BLaER1 (cell line): ENCODE results near the gene RFC3.

ENCODE experiments used
- H3K27ac ChIP-seq: shearing (Covaris generic); formaldehyde crosslinking; 2 replicates; pipeline ENCODE4 v1.8.1; 2022
- H3K27me3 ChIP-seq: shearing (Covaris generic); formaldehyde crosslinking; 2 replicates; pipeline ENCODE4 v1.8.1; 2022
- H3K36me3 ChIP-seq: shearing (Covaris generic); formaldehyde crosslinking; 2 replicates; pipeline ENCODE4 v1.8.1; 2022
- H3K4me1 ChIP-seq: shearing (Covaris generic); formaldehyde crosslinking; 2 replicates; pipeline ENCODE4 v1.8.1; 2022
- H3K4me2 ChIP-seq: shearing (Covaris generic); formaldehyde crosslinking; 2 replicates; pipeline ENCODE4 v1.8.1; 2022
- H3K4me3 ChIP-seq: shearing (Covaris generic); formaldehyde crosslinking; 2 replicates; pipeline ENCODE4 v1.8.1; 2022
- H3K9ac ChIP-seq: shearing (Covaris generic); formaldehyde crosslinking; 2 replicates; pipeline ENCODE4 v1.8.1; 2022
- H3K9me3 ChIP-seq: shearing (Covaris generic); formaldehyde crosslinking; 2 replicates; pipeline ENCODE4 v1.8.1; 2022
- H4K20me1 ChIP-seq: shearing (Covaris generic); formaldehyde crosslinking; 2 replicates; pipeline ENCODE4 v1.8.1; 2022
- Cebpa-rat ChIP-seq: shearing (Covaris generic); IDR thresholded peaks from 2 replicates; pipeline ENCODE4 v1.8.1; 2022

The RFC3 gene

DNA sequence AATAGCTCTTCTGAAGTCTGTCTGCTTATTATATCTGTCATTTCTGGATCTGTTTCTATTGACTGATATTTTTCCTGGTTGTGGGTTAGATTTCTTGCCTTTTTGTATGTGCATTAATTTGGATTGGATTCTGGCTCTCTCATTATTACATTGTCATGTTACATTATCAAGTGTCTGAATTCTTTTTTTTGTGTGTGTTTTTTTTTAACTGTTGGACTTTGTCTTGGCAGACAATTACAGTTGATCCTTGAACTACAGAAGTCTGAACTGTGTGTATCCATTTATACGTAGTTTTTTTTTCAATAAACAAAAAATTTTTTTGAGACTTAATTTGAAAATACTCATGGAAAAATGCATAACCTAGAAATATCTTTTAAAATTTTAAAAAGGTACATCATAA, 22.5 kb downstream of the RFC3 start:
- Histone ChIP-seq H3K36me3 (peaks cover 55% of the 10 kb centered on the region), H3K27ac (no peak overlapping the region), H3K9me3 (no peaks in the 10 kb centered on the region), H3K4me3 (no peak overlapping the region), H3K4me2 (no peak overlapping the region), H3K9ac (no peak overlapping the region), H3K4me1 (no peaks in the 10 kb centered on the region), H3K27me3 (no peaks in the 10 kb centered on the region), H4K20me1 (no peaks in the 10 kb centered on the region)
- no peak for TF ChIP-seq Cebpa-rat

GRCh38 chr13:33842207-33842606, 24.3 kb downstream of the RFC3 start:
- no peaks in the 10 kb centered on the region for H3K27me3 ChIP-seq
- H3K4me1 ChIP-seq, result peaks cover 16% of the 10 kb centered on the region
- peaks cover 48% of the 10 kb centered on the region for H3K36me3 ChIP-seq
- no peaks in the 10 kb centered on the region for H4K20me1 ChIP-seq
- H3K4me3 ChIP-seq, result no peak overlapping the region
- no peak overlapping the region for H3K9ac ChIP-seq
- TF ChIP-seq Cebpa-rat, result no peak
- H3K9me3 ChIP-seq, result no peaks in the 10 kb centered on the region
- no peak overlapping the region for H3K27ac ChIP-seq
- H3K4me2 ChIP-seq, result no peak overlapping the region

GRCh38 chr13:33842986-33843385, 25.0 kb downstream of the RFC3 start:
- Histone ChIP-seq H4K20me1 (no peaks in the 10 kb centered on the region), H3K4me3 (no peak overlapping the region), H3K36me3 (peaks cover 52% of the 10 kb centered on the region), H3K4me2 (no peak overlapping the region), H3K27ac (no peak overlapping the region), H3K9me3 (no peaks in the 10 kb centered on the region), H3K9ac (no peak overlapping the region), H3K4me1 (peaks cover 17% of the 10 kb centered on the region), H3K27me3 (no peaks in the 10 kb centered on the region)
- TF ChIP-seq Cebpa-rat, result no peak

- no peak for TF ChIP-seq Cebpa-rat
- H3K27ac ChIP-seq, result no peak overlapping the region
These were observed 27.8 kb downstream of the RFC3 start for GRCh38 chr13:33845572-33846302.

DNA sequence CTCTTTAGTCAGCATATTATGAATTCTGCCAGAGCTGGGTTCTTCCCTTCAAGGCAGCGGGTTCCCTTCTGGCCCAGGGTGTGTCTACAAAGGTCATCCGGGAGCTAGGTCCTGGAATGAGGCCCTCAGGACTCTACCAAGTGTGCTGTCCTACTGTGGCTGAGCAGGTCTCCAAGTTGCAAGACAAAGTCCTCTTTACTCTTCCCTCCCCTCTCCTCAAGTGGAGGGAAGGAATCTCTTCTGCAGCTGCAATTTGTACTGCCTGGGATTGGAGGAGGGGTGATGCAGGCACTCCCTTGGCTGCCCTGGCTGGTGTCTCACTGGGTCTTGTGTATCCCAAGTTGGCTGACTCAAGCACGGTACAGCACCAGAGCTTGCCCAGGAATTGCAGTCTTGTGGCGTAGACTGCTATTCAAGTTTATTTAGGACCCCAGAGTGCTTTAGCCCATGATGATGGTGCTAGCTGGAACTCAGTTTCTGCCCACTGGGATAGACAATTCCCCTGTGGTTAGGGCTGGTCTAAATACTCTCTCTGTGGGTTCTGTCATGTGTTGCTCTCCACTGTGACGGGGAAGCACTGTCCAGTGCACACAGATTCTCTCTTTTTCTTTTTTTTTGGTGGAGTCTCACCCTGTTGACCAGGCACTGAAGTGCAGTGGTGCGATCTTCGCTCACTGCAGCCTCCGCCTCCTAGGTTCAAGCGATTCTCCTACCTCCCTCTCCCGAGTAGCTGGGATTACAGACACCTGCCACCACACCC, 28.5 kb downstream of the RFC3 start:
- H4K20me1 ChIP-seq, result no peaks in the 10 kb centered on the region
- H3K27ac ChIP-seq, result no peak overlapping the region
- no peak for TF ChIP-seq Cebpa-rat
- peaks cover 45% of the 10 kb centered on the region for H3K36me3 ChIP-seq
- peaks cover 17% of the 10 kb centered on the region for H3K4me1 ChIP-seq
- H3K27me3 ChIP-seq, result no peaks in the 10 kb centered on the region
- peak overlapping the region; percentile 54 for H3K4me2 ChIP-seq
- no peaks in the 10 kb centered on the region for H3K9me3 ChIP-seq
- H3K9ac ChIP-seq, result no peak overlapping the region
- no peak overlapping the region for H3K4me3 ChIP-seq

More at GRCh38 chr13:33845572-33846302, 27.8 kb downstream of the RFC3 start:
- H3K4me2 ChIP-seq, result 0 out of 2 replicates have a peak overlapping the region, but pooled peaks have one; percentile 54
- H3K27me3 ChIP-seq, result no peaks in the 10 kb centered on the region
- H3K4me3 ChIP-seq, result no peak overlapping the region
- H3K36me3 ChIP-seq, result peaks cover 53% of the 10 kb centered on the region
- no peak overlapping the region for H3K9ac ChIP-seq
- no peaks in the 10 kb centered on the region for H4K20me1 ChIP-seq
- H3K4me1 ChIP-seq, result peaks cover 17% of the 10 kb centered on the region
- H3K9me3 ChIP-seq, result no peaks in the 10 kb centered on the region

DNA sequence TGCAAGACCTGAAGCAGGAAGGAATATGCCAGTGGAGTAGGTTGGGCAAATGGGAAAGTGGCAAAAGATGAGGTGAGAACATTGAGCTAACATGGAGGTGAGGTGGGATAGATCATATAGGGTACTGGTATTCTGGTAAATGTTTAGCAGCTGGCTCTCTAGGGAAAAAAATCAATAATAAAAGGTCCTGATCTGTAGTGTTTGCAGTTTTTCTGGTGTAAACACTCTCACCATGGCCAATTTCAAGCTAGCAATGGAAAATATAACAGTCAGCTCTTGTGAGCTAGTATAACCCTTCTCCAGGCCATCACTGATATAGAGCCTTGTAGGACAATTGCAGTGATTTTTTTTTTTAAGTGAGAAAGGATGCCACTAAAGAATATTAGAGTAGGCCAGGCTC, 31.3 kb downstream of the RFC3 start:
- H3K9me3 ChIP-seq, result peaks cover 2% of the 10 kb centered on the region; the same call in 1 of the 2 replicates
- no peak overlapping the region for H3K4me2 ChIP-seq
- peaks cover 17% of the 10 kb centered on the region for H3K4me1 ChIP-seq
- H3K27me3 ChIP-seq, result no peaks in the 10 kb centered on the region
- H3K27ac ChIP-seq, result no peak overlapping the region
- no peak overlapping the region for H3K9ac ChIP-seq
- no peak overlapping the region for H3K4me3 ChIP-seq
- no peak for TF ChIP-seq Cebpa-rat
- peaks cover 39% of the 10 kb centered on the region for H3K36me3 ChIP-seq
- no peaks in the 10 kb centered on the region for H4K20me1 ChIP-seq

- H4K20me1 ChIP-seq, result no peaks in the 10 kb centered on the region
- H3K27me3 ChIP-seq, result no peaks in the 10 kb centered on the region
- H3K36me3 ChIP-seq, result peaks cover 15% of the 10 kb centered on the region
- no peaks in the 10 kb centered on the region for H3K4me1 ChIP-seq
- H3K27ac ChIP-seq, result no peak overlapping the region
- no peak overlapping the region for H3K4me2 ChIP-seq
- no peak for TF ChIP-seq Cebpa-rat
- no peak overlapping the region for H3K9ac ChIP-seq
- H3K9me3 ChIP-seq, result peaks cover 8% of the 10 kb centered on the region; the same call in 1 of the 2 replicates
- no peak overlapping the region for H3K4me3 ChIP-seq
These were observed 37.5 kb downstream of the RFC3 start for GRCh38 chr13:33855371-33855895.

GRCh38 chr13:33859691-33860303, 41.8 kb downstream of the RFC3 start:
- Histone ChIP-seq H3K27me3 (no peaks in the 10 kb centered on the region), H3K9ac (no peak overlapping the region), H3K4me1 (no peaks in the 10 kb centered on the region), H3K4me3 (no peak overlapping the region), H3K4me2 (no peak overlapping the region), H4K20me1 (no peaks in the 10 kb centered on the region), H3K27ac (no peak overlapping the region), H3K36me3 (peaks cover 10% of the 10 kb centered on the region; the same call in 1 of the 2 replicates), H3K9me3 (peaks cover 6% of the 10 kb centered on the region; the same call in 1 of the 2 replicates)
- TF ChIP-seq Cebpa-rat, result no peak

DNA sequence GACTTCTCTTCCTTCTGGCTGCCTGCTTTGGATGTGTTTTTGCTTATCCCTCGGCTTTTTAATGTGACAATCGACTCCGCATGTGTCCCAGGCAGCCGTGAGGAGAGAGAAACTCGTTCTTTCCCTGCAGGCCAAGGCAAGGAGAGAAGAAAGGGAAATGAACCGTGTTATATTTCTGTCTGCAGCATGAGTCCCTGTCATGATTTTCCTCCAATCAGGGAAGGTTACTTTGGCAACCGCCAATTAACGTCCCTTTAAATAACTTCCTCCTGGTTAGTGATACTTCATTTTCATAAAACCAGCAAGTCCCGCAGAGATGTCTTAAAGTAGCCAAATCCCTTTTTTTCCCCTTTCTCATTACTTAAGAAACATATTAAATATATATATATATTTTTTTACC, 42.6 kb downstream of the RFC3 start:
- Histone ChIP-seq H3K4me1 (peaks cover 2% of the 10 kb centered on the region), H3K9ac (no peak overlapping the region), H3K4me3 (no peak overlapping the region)

More for the DNA sequence above, 42.6 kb downstream of the RFC3 start:
- Histone ChIP-seq H3K4me2 (no peak overlapping the region), H3K9me3 (0 out of 2 replicates have a peak, but pooled peaks cover 6% of the 10 kb centered on the region), H4K20me1 (no peaks in the 10 kb centered on the region), H3K27me3 (no peaks in the 10 kb centered on the region), H3K27ac (no peak overlapping the region), H3K36me3 (peaks cover 7% of the 10 kb centered on the region; the same call in 1 of the 2 replicates)
- TF ChIP-seq Cebpa-rat, result no peak
